HG02623 (cell line): ENCODE measurements around the gene FAM174C.
A peak's percentile ranks its signal among the peaks of the same experiment; 100 is the strongest.
"Not testable (repeated sequence)": the region's sequence is repeated elsewhere in the genome, so short reads cannot be mapped to it uniquely, and the experiment has no call there.

ENCODE experiments used
- ATAC-seq: cut with Tn5 transposase; IDR thresholded peaks from one replicate; pipeline ENCODE4 v1.9.1; 2021; ENCODE audit warnings: moderate library complexity; ENCODE audit not compliant: unreplicated experiment

The FAM174C gene

DNA sequence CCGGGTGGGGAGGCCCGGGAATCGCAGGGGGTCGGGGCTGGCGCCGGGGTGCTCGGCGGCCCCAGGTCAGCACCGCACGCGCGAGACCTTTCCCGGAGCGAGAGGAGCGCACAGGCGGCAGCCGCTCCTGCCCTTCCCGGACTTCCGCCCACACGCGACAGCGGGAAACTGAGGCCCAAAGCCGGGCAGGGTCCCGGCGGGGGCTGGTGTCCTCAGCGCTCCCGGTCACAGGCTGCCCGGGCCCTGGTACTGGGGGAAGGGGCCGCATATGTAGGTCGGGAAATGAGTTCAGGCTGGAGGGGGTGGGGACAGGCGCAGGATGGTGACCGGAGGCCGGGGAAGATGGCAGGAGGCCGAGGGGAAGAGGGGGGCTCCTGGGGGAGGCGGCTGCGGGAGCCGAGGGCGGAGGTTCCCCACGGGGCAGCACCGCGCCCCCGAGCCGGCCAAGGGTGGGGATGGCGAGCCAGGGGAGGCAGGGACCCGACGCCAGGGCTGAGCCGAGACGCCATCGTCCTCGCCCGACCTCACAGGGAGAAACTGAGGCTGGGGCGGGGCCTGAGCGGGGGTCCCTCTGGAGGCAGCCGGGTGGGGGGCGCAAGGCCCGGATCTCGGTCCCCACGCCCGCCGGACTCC, 38.2 kb upstream of the FAM174C start:
- no peak for ATAC-seq

DNA sequence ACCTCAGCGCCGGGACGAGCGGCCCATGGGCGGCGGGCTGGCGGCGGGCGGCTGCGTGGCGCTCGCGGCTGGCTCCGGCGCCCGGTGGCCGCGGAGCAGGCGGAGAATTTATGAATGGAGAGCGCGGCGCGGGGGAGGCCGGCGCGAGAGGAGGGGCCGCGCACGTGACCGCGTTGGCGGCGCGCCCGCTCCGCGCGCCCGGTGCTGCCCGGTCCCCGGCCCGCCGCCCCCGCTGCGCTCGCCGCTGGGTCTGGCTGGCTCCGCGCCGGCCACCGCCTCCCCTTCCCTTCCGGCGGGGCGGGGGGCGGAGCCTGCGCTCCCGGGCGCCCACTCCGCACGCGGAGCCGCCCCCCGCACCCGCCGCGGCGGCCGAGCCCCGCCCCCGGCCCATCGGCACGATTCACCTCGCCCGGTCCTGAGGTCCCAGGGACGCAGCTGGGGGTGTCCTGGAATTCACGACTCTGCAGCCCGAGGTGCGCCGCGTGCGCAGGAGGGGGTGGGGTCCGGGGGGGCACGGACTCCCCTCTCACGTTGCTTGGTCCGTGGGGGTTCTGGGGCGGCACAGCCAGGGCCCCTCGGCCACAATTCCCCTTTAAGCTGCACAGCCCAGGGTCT, 37.5 kb upstream of the FAM174C start, which contains the start of gene CBARP:
Gene CBARP (minus strand): TSS at position 252 of the 615 bp plus-strand sequence. CDS start 1,905 bp downstream, outside the sequence.
- ATAC-seq = no peak

DNA sequence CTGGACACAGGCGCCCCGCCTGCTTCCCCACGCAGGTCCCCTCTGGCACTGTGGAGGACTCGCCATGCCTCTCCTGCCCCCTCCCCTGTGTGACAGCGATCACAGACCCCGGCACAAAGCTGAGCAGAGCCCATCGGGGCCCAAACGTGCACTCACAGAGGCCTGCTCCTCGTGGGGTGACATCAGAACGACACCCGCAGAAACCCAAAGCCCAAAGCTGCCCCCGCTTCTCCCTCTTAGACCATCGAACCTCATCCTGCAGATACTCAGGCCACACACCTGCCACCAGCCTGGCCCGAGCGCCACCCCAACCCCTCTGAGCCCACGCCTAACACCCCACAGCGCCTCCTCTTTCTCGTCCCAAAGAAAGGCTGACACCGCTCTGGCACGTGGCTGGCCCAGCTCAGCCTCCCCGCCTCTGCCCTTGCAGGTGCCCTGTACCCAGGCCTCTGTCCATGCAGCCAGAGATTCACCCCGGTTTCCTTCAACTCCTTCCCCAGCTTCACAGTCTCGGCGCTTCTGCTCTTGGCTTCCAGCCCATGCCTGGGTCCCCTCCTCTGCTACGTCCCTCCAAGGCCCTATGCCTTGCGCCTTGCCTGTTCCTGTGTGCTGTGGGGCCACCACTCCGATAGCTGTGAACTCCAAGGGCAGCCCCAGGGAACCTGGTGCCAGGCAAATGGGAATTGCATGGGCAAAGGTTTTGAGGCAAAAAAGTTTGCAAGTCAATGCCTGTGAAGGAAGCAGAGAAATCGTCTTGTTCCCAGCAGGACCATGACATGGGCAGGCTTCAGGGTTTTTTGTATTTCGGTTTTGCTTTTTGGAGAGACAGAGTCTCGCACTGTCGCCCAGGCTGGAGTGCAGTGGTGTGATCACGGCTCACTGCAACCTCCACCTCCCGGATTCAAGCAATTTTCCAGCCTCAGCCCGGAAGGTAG, 36.7 kb upstream of the FAM174C start:
- no peak for ATAC-seq

DNA sequence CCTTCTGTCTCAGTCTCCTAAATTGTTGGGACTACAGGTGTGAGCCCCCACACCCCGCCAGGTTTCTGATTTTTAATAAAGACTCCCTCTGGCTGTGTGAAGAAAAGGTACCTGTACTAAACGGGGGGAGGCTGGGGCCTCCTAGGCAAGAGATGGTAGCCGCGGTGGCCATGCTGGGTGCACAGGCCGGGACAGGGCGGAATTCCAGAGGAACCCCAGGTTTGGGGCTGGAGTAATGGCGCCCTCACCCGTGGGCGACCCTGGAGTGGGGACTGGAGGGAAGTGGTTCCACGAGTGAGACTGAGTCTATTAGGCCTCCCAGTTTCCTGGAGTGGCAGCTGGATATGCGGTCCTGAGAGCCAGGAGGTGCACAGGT, 35.9 kb upstream of the FAM174C start:
- ATAC-seq = no peak

DNA sequence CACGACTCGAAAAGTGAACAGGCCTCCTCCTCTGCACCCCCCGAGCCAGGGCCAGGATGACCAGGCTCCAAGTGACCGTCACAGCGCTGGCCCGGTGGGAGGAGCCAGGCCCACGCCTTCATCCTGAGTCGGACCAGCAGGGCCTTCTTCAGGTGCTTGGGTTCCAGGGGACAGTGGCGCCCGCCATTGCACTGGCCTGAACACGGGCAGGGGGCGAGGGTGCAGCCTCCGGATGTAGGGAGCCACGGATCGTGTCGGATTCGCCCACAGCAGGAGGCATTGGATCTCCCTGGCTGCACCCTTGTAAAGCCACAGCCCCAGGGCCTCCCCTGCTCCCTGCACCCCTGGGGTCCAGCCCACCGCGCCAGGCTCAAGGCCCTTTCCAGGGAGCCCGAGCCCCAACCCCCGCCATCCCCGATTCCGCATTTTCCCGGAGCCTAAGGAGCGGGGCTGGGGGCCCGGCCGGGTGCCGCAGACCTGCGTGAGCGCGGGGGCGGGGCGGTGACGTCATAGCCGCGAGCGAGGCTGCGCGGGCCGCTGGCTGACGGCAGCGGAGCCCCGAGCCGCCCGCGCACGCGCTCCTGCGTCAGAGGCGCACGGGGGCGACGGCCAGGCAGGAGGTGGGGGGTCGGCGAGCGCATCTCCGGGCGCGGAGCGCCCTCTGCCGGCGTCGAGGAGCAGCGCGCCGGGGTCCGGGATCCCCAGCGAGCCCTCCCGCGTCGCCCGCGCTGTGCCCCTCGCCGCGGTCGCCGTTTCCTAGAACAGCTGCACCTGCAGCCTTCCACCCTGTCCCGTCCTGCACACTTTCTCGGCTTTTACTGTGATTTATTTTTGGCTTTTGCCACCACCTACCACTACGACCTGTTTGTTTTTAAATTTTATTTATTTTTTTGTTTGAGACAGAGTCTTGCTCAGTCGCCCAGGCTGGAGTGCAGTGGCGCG, 35.3 kb upstream of the FAM174C start:
- peak; percentile 29 for ATAC-seq

DNA sequence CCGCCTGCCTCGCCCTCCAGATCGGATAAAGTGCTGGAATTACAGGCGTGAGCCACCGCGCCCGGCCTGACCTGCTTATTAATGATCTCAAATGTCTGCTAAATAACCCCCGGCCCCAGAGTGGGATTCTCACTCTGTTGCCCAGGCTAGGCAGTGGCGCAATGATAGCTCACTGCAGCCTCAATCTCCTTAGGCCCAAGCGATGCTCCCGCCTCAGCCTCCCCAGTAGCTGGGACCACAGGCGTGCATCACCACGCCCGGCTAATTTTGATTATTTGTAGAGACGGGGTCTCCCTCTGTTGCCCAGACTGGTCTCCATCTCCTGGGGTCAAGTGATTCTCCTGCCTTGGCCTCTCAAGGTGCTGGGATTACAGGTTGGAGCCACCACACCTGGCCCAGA, 34.4 kb upstream of the FAM174C start:
- ATAC-seq = no peak

DNA sequence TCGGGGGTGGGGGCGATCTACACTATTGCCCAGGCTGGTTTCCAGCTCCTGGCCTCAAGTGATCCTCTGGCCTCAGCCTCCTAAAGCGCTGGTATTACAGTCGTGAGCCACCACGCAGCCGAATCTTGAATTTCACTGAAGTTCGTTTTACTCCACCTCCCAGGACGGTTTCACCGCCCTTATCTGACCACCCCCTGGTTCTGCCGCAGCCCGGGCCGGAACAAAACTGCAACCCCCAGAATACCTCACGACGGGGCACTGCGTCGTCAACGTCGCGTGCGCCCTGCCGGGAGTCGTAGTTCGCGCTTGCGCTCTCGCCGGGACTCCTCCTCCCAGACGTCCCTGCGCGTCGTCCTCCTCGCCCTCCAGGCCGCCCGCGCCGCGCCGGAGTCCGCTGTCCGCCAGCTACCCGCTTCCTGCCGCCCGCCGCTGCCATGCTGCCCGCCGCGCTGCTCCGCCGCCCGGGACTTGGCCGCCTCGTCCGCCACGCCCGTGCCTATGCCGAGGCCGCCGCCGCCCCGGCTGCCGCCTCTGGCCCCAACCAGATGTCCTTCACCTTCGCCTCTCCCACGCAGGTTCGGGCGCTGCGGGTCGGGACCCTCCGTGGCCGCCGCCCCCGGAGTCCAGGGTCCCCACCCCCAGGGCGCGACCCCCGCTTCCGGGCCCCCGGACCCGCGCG, 33.8 kb upstream of the FAM174C start, which contains the start of gene ATP5F1D:
Gene ATP5F1D (plus strand): TSS at position 335 of the 679 bp plus-strand sequence. CDS start 100 bp downstream, at position 435.
- ATAC-seq = peak; percentile 42

DNA sequence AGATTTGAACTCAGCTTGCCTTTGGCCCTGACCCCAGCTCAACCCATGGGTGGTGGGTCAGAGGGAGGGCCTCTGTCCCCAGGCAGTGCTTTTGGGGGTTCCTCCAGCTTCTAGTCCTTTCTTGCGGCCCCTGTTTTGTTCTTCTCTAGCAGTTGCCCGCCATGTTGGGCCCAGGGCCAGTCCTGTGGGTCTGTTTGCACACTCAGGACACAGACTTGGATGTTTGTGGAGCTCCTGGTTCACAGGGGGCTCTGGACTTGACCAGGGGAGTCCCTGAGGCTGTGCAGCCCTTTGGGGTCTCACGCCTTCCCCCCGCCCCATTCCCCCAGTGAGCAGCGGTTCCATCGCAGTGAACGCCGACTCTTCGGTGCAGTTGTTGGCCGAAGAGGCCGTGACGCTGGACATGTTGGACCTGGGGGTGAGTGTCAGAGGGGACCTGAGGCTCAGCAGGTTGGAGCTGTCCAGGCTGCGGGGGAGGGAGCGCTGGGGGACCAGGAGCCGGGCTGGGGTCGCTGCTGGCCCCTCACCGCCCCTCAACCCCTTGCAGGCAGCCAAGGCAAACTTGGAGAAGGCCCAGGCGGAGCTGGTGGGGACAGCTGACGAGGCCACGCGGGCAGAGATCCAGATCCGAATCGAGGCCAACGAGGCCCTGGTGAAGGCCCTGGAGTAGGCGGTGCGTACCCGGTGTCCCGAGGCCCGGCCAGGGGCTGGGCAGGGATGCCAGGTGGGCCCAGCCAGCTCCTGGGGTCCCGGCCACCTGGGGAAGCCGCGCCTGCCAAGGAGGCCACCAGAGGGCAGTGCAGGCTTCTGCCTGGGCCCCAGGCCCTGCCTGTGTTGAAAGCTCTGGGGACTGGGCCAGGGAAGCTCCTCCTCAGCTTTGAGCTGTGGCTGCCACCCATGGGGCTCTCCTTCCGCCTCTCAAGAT, 31.3 kb upstream of the FAM174C start:
- no peak for ATAC-seq

DNA sequence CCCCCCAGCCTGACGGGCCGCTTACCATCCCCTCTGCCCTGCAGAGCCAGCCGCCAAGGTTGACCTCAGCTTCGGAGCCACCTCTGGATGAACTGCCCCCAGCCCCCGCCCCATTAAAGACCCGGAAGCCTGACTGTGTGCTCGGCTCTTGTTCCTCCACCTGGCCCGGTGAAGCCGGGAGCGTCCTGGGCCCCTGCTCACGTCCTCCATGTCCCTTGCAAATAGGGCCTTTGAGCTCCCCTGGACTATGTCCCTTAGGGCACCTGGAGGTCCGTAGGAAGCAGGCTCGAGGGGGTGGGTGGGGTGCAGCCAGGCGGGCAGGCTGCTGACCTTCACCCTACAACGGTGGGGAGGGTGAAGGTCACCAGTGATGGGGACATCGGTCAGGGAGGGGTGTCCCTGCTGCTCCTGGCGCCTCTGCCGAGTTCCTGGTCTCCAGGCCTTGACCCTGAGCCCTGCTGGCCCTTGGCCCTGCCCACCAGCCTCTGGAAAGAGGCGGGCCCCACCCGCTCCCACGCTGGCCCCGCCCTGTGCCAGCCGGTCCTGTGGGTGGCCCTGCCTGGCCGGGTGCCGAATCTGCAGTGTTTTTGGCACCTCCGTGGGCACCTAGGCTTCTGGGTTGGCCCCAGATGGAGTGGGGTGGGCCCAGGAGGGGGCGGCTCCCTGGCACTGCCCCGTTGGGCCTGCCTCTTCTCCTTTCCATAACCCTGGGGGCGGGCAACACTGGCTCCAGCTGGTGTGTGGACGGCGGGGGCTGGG, 30.5 kb upstream of the FAM174C start:
- ATAC-seq = no peak

DNA sequence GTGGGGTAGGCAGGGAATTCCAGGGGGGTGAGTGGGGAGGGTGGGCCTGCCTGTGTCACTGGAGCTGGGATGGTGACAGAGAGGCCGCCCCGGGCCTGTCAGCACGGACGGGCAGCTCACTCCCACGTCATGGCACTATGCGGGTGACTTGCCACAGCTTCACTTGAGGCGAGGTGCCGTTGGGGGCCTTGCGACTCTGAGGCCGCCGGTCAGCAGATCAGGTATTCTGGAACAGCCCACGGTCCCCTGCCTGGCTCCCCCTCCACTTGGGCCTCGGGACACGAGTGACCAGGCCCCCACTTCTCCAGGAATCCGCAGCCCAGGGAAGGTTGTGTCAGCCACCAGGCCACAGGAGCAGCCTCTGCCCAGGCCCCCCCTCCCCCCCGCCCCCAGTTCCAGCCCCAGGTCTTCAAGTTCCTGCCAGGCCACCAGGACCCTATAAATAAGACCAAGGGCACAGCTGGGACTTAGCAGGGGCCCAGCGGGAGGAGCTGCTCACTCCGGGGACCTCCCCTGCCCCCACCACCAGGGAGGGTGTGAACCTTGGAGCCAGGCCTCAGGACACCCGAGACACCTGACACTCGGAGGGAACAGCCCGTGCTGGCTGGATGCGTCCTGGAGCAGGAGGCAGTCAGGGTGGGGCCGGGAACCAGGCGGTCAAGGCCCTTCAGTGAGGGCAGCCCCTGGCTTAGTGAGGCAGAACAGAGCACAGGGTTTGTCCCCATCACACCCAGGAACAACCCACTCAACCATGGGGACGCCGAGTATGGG, 29.7 kb upstream of the FAM174C start:
- no peak for ATAC-seq

DNA sequence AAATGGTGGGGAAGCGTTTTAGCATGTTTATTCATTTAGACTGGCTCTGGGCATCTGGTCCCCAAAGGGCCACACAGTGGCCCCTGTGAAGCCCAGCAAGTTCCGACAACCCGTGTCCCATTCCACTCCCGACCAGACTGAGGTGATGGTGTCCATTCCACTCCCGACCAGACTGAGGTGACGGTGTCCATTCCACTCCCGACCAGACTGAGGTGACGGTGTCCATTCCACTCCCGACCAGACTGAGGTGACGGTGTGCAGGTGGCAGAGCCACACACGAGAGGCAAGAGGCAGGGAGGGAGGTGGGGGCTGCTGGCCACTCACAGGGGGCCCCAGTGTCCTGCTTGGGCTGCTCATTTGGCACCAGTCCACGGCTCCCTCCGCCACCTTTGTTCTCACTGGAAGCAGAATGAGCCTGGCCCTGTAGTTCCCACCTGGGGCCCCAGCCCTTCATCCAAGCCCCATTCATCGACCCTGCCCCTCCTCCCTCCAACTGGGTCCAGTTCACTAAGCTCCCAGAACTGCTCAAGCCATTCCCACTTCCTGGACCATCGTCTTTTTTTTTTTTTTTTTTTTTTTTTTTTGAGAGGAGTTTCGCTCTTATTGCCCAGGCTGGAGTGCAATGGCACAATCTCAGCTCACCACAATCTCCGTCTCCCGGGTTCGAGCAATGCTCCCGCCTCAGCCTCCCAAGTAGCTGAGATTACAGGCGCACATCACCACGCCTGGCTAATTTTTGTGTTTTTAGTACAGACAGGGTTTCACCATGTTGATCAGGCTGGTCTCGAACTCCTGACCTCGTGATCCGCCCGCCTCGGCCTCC, 28.9 kb upstream of the FAM174C start:
- not testable (repeated sequence) for ATAC-seq

DNA sequence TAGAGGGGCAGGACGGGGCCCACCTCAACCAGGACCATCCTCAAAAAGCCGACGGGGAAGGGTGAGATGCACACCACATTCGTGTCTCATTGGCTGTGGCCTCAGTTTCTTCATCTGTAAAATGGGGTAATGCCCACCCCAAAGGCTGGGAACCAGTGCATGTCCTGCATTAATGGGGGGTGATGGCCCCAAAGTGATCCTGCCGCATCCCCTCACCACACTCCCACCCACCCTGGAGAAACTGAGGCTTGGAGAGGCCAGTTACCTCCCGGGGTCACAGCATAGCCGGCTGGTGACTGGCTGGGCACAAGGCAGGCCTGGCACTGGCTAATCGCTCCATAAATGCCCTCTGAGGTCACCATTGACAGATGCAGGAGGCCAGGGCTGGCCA, 27.6 kb upstream of the FAM174C start:
- no peak for ATAC-seq

DNA sequence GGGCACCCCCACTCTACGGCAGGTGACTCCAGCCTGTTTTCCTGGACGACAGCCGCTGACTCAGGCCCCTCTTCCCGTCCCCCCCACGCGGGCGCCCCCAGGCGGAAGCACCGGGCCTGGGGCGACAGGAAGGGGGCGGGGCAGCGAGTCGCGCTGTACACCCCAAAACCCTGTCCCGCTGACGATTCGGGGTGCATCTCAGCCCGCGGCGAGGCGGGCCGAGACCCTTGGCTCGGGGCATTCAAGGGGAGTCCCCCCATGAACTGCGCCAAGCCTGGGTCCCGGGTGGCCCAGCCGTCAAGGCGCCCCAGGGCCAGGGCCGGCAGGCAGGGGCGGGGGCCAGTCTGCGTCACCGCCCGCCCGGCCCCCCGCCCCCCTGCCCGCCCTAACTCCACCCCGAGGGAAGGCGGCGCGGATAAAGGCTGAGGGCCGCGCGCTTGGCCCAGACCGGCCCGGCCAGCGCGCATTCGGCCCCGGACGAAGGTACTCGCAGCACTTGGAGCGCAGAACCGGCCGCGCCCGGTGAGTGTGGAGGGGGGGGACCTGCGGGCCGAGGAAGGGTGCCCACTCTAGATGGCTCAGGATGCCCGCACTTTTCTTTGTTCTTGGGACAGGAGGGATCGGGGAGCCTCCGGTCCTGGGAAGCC, 27.1 kb upstream of the FAM174C start, which contains the start of gene MIDN:
Gene MIDN (plus strand): TSS at position 445 of the 647 bp plus-strand sequence. CDS start 1,714 bp downstream, outside the sequence.
- peak; percentile 5 for ATAC-seq

DNA sequence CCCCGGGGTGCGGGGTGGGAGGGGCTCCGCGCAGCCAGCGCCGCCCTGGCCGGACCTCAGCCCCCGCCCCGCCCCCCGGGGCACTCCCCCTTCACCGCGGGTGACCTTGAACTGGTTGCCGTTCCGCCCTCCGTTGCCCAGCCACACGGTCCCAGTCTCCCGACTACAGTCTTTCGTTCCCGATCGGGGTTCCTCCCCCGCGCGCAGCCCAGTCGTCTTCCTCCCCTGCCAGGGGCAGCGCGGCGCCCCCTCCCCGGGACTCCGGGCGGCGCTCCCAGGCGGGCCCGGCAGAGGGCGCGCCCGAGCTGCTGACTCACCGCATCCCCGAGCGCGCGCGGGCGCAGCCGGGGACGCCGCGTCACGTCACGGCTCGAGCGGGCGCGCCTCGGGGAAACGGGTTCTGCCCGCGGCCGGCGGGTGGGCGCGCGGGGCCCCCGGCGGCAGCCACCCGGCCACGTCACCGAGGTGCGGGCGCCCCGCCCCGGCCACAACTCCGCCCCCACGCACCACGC, 26.5 kb upstream of the FAM174C start:
- ATAC-seq = peak; percentile 24

DNA sequence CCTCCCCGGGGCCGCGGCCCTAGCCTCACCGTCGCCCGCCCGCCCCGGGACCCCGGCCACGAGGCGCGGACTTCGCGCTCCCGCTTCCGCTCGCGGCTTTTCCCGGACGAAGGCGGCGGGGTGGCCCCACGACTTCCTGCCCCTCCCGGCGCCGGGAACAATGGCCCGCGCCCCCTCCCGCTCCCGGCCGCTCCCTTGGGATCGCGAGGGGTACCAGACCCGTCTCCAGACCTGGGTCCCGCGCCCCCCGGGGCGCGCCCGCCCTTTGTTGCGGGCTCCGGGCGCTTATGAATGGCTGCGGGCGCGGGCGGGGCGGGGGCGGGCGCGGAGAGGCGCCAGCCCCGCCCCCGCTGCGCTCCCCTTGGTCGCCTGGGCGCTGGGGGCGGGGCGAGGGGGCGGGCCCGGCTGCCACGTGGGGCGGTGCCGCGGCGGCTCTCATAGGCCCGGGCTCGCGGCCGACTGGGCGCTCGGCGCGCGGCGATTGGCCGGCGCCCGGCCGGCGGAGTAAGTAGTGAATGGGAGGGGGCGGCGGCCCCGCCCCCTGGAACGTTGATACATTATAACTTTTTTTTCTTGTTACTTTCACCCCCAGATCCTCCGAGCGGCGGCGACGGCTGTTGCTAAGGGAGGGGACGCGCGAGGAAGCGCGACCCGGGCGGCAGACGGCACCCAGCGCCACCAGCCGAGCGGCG, 25.9 kb upstream of the FAM174C start:
- peak; percentile 37 for ATAC-seq
